IPS-18c (cell line): ENCODE results near the gene TRAM1L1.

Source experiments
- H3K4me3 ChIP-seq: 2 replicates; pipeline ENCODE4 v1.7.0; 2013; ENCODE audit warnings: low read depth, mild to moderate bottlenecking, low read length, moderate library complexity; ENCODE audit not compliant: insufficient read depth
- H3K9me3 ChIP-seq: one replicate; pipeline ENCODE4 v1.6.1; 2013; ENCODE audit warnings: mild to moderate bottlenecking, low read length, moderate library complexity; ENCODE audit not compliant: control insufficient read depth, insufficient read depth

TRAM1L1 gene

GRCh38 chr4:117084866-117085701, at the start of gene TRAM1L1:
Gene TRAM1L1 (minus strand): TSS chr4:117085576. CDS start chr4:117085393, 183 bp downstream.
- Histone ChIP-seq H3K9me3 (no peaks in the 10 kb centered on the region), H3K4me3 (peak within 1 kb of the TSS; percentile 46)

DNA sequence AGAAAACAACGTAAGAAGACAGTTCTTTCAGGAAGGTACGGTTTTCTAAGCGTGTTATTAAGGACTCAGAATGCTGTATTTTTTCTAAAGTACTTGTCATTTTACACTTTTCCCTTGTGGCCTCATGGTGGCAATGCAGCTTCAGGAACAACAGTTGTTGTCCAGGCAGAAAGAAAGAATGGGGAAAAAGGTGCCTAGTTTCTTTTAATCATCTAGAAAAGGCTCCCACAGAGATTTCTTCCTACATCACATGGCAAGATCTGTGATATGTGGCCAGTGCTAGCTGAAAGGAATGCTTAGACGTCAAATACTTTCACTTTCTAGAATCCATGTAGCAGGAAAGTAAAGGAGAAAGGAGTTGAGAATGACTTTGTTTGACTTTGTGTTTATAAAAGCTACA, 49.0 kb upstream of the TRAM1L1 start:
- H3K4me3 ChIP-seq, result no peak overlapping the region
- no peaks in the 10 kb centered on the region for H3K9me3 ChIP-seq

DNA sequence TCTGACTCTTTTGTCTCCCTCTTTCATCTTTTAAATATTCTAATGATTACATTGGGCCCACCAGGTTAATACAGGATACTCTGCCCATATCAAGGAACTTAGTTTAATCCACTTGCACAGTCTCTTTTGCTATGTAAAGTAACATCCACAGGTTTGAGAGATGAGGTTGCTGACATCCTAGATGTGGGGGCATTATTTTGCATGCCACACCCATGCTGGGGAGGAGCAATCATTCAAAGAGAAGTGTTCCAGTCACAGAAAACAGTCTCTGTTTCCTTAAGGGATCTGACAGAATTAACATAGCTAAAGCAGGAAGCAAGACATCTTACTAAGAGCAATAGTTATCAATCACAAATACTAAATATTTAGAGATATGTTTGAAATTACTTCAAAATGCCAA, 11.5 kb upstream of the TRAM1L1 start:
- H3K4me3 ChIP-seq, result no peak overlapping the region
- H3K9me3 ChIP-seq, result no peaks in the 10 kb centered on the region

GRCh38 chr4:117096462-117096861, 11.1 kb upstream of the TRAM1L1 start:
- no peaks in the 10 kb centered on the region for H3K9me3 ChIP-seq
- no peak overlapping the region for H3K4me3 ChIP-seq

DNA sequence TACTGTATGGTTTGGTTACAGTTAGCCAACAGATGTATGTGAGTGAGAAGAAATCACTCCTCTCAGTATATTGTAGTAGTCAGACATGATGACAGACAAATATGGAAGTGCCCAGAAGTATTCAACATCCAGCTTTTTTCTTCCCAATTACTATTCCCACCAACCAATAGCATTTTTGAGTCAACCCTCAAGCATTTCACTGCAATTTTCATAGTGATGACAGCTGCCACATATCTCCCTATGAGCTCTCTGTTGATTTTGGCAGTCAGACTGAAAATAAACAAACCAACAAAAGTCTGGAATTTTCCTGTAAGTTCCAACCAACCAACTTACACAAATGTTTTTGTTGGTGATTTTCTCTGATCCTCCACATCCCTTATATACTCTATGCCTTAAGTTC, 8.2 kb upstream of the TRAM1L1 start:
- H3K4me3 ChIP-seq, result no peak overlapping the region
- no peaks in the 10 kb centered on the region for H3K9me3 ChIP-seq

GRCh38 chr4:117077760-117078159, 7.6 kb downstream of the TRAM1L1 start:
- no peaks in the 10 kb centered on the region for H3K9me3 ChIP-seq
- no peak overlapping the region for H3K4me3 ChIP-seq

GRCh38 chr4:117068120-117068519, 17.3 kb downstream of the TRAM1L1 start:
- H3K4me3 ChIP-seq, result no peak overlapping the region
- H3K9me3 ChIP-seq, result no peaks in the 10 kb centered on the region

- Histone ChIP-seq H3K9me3 (no peaks in the 10 kb centered on the region), H3K4me3 (no peak overlapping the region)
Measured at GRCh38 chr4:117063961-117064696, 21.2 kb downstream of the TRAM1L1 start.

DNA sequence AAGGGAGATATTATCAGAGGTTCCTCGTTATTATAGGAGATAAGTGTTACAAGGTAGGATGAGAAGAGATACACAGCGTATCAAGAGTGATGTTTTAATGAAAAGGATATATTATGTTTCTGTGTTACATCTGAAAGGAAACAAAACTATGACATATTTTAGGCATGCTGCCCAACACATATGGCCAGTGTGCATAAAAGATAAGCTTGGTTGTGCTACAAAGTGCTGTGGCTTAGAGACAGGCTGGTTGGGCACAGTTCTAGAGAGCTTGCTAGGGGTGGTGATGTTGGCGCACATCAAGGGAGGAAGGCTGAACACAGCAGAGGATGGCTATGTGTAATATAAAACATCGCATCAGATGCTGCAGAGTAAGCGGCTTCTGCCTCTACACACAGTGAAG, 42.4 kb downstream of the TRAM1L1 start:
- Histone ChIP-seq H3K4me3 (no peak overlapping the region), H3K9me3 (no peaks in the 10 kb centered on the region)
